K562 (cell line): ENCODE results near the gene CAMSAP2. TPM values are rescaled to one million over a fixed set of nuclear protein-coding genes. Genes with fewer than 3 reads are reported as not detected.
A peak's percentile ranks its signal among the peaks of the same experiment; 100 is the strongest.

Experiments
- ATAC-seq: fragments of 200-7000 bp; cut with Tn5 transposase; 3 replicates; pipeline ENCODE4 v1.9.1; 2020; ENCODE audit warnings: moderate library complexity
- BruUV-seq: library from RNA; stranded (reverse); fragments of 400-500 nt; replicated peaks from 2 replicates; lab custom pipeline; 2021; lab: Mats Ljungman, UMichigan
- CTCF ChIA-PET: fragments of 300-600 bp; formaldehyde crosslinking; extraction: SDS; loops from one replicate; lab custom pipeline; 2021; ENCODE audit warnings: low intra/inter-chr PET ratio; lab: Yijun Ruan, JAX
- POLR2A ChIA-PET: fragments of 300-600, 350-650 bp; sonication (Branson Sonifier 250); formaldehyde crosslinking; extraction: SDS; loops from one replicate; lab custom pipeline; 2021; ENCODE audit warnings: antibody characterized with exemption, inconsistent platforms; lab: Yijun Ruan, JAX
- DNase-seq, 4 experiments: peaks; one replicate each; pipeline versions ENCODE4 v3.0.0 to v3.0.0-alpha.2; 2011 to 2018; ENCODE audit warnings: low spot score in 3 of 4, mixed read lengths in 3 of 4; ENCODE audit errors: extremely low read depth in 1 of 4
- FAIRE-seq: peaks from 2 replicates; lab custom pipeline; 2011; peaks lifted over from hg19 to GRCh38; lab: Jason Lieb, UNC
- H2AFZ ChIP-seq: 2 replicates; pipeline ENCODE4 v1.6.0; 2011; ENCODE audit warnings: low read depth, low read length, control low read depth, inconsistent platforms
- H3K27ac ChIP-seq: fragments of 200-600 bp; 3 replicates; pipeline ENCODE4 v1.8.0; 2011; ENCODE audit warnings: low read depth, mild to moderate bottlenecking, control low read depth, inconsistent platforms, low read length, moderate library complexity, mixed read lengths; ENCODE audit errors: extremely low read depth
- H3K27me3 ChIP-seq, 2 experiments: fragments of 300-600 bp in 1 of 2; 2 replicates in 1 of 2; 3 replicates in 1 of 2; pipeline versions ENCODE4 v1.6.0 to v1.8.0; 2011; ENCODE audit warnings: inconsistent platforms in 2 of 2, low read length in 2 of 2, mild to moderate bottlenecking in 1 of 2, mixed read lengths in 1 of 2, moderate library complexity in 1 of 2; ENCODE audit not compliant: control insufficient read depth in 2 of 2, insufficient read depth in 2 of 2
- H3K36me3 ChIP-seq: fragments of 300-600 bp; 3 replicates; pipeline ENCODE4 v1.8.0; 2011; ENCODE audit warnings: mild to moderate bottlenecking, low read length, inconsistent platforms; ENCODE audit not compliant: control insufficient read depth, insufficient read depth
- H3K4me1 ChIP-seq, 2 experiments: fragments of 200-600 bp in 1 of 2; replicated peaks in 1 of 2; 2 replicates in 1 of 2; 3 replicates in 1 of 2; pipeline versions ENCODE4 v1.5.1 to v1.8.0; 2011; ENCODE audit warnings: inconsistent platforms in 2 of 2, low read length in 2 of 2, mild to moderate bottlenecking in 1 of 2, mixed read lengths in 1 of 2, moderate library complexity in 1 of 2; ENCODE audit not compliant: control insufficient read depth in 2 of 2, insufficient read depth in 2 of 2
- H3K4me2 ChIP-seq: 2 replicates; pipeline ENCODE4 v1.6.1; 2011; ENCODE audit warnings: low read length, control low read depth, inconsistent platforms, mixed read lengths; ENCODE audit not compliant: insufficient read depth
- H3K4me3 ChIP-seq: fragments of 200-600 bp; sonication (generic), shearing (Covaris generic); 2 replicates; pipeline ENCODE4 v1.5.1; 2016; ENCODE audit warnings: control low read depth, inconsistent platforms
- H3K79me2 ChIP-seq: fragments of 200-600 bp; 3 replicates; pipeline ENCODE4 v1.8.0; 2011; ENCODE audit warnings: low read length, inconsistent platforms; ENCODE audit not compliant: control insufficient read depth, insufficient read depth
- H3K9ac ChIP-seq, 2 experiments: 2 replicates each; pipeline versions ENCODE4 v1.6.0 to v1.6.1; 2011; ENCODE audit warnings: low read depth in 2 of 2, low read length in 2 of 2, control low read depth in 1 of 2, inconsistent platforms in 1 of 2, mild to moderate bottlenecking in 1 of 2, mixed read lengths in 1 of 2; ENCODE audit not compliant: insufficient read depth in 1 of 2
- H3K9me1 ChIP-seq: one replicate; pipeline ENCODE4 v1.6.0; 2011; ENCODE audit warnings: inconsistent platforms, mild to moderate bottlenecking, low read length, moderate library complexity; ENCODE audit not compliant: control insufficient read depth, insufficient read depth
- H3K9me3 ChIP-seq: replicated peaks from 2 replicates; pipeline ENCODE4 v1.5.1; 2011; ENCODE audit warnings: low read depth, low read length, inconsistent platforms; ENCODE audit not compliant: control insufficient read depth, insufficient read depth
- H4K20me1 ChIP-seq: replicated peaks from 2 replicates; pipeline ENCODE4 v1.6.1; 2011; ENCODE audit warnings: low read length, inconsistent platforms, mixed read lengths; ENCODE audit not compliant: control insufficient read depth, insufficient read depth
- NR2C2 ChIP-seq, 2 experiments: fragments of 200-800 bp in 1 of 2; sonication (Bioruptor generic) in 1 of 2; sonication (generic) in 1 of 2; formaldehyde crosslinking in 1 of 2; IDR thresholded peaks; 2 replicates each; pipeline versions ENCODE4 v1.6.1 to v1.8.0; 2016 to 2022; ENCODE audit warnings: mild to moderate bottlenecking in 1 of 2, missing compliant biosample characterization in 1 of 2, missing genetic modification characterization in 1 of 2, missing genetic modification reagents in 1 of 2
- NRF1 ChIP-seq, 2 experiments: fragments of 450-650 bp; IDR thresholded peaks in 1 of 2; conservative IDR thresholded peaks in 1 of 2; 2 replicates each; pipeline ENCODE4 v1.6.1; 2014; ENCODE audit warnings: mild to moderate bottlenecking in 2 of 2
- USF1 ChIP-seq: sonication (generic); formaldehyde crosslinking; IDR thresholded peaks from 2 replicates; pipeline ENCODE4 v1.9.0; 2022; ENCODE audit warnings: mild to moderate bottlenecking, missing genetic modification reagents
- ZBTB1 ChIP-seq: sonication (generic); formaldehyde crosslinking; IDR thresholded peaks from 2 replicates; pipeline ENCODE4 v1.8.1; 2023; ENCODE audit warnings: missing genetic modification reagents, low read depth, mild to moderate bottlenecking, borderline replicate concordance
- ZNF589 ChIP-seq: fragments of 200-800 bp; sonication (Bioruptor generic); IDR thresholded peaks from 2 replicates; pipeline ENCODE4 v1.6.1; 2016; ENCODE audit warnings: low read depth, missing genetic modification characterization, missing compliant biosample characterization
- WGBS: fragments of 100-300 bp; shearing (Covaris generic); methylation state at CpG from one replicate; pipeline ENCODE4 v1.1.6; 2016; ENCODE audit warnings: low coverage, mixed read lengths; ENCODE audit not compliant: insufficient coverage; ENCODE audit errors: missing lambda C conversion rate; 5-methylcytosine and 5-hydroxymethylcytosine counted together
- in situ Hi-C: fragments of 300-500 bp; cut with MboI; formaldehyde crosslinking; loops from 4 replicates; pipeline ENCODE4 v1.15.0; 2018; ENCODE audit warnings: inconsistent platforms, mixed read lengths
- intact Hi-C: fragments of 100-400 bp; cut with micrococcal nuclease; formaldehyde crosslinking; loops from 2 replicates; pipeline ENCODE4 v1.14.2; 2022
- polyA plus RNA-seq, 8 experiments: library from polyadenylated mRNA; depleted of rRNA in 4 of 8; stranded (reverse) in 5 of 8; unstranded in 3 of 8; fragments of >200 nt; fragmentation: Nextera tagmentation in 2 of 8; fragmentation: Illumina TruSeq in 1 of 8; extraction: Ambion mirVana in 2 of 8; extraction: Trizol in 1 of 8; gene quantifications; 2 replicates each; pipeline versions ENCODE4 v1.2.1 to v1.2.3, GENCODE V29; 2011 to 2014; ENCODE audit warnings: inconsistent platforms in 1 of 8, missing spikeins in 1 of 8
- total RNA-seq, 7 experiments: library from RNA; depleted of rRNA in 6 of 7; stranded (reverse); fragments of >200 nt in 6 of 7; fragmentation: Illumina TruSeq in 2 of 7; extraction: Trizol in 2 of 7; gene quantifications; 2 replicates each; pipeline versions ENCODE4 v1.2.1 to v1.2.3, GENCODE V29; 2011 to 2021; ENCODE audit warnings: low replicate concordance in 1 of 7

The CAMSAP2 gene
- total and polyA plus RNA-seq, 9 of the 15 experiments (the other 6 are each of a cell fraction or from before 2014, with no cell fraction given): 1.4 to 7.5 (median 2.7) TPM

- Histone ChIP-seq H3K9ac (no peak overlapping the region), H3K9me3 (no peaks in the 10 kb centered on the region), H3K79me2 (no peaks in the 10 kb centered on the region), H3K4me3 (no peak overlapping the region), H3K27ac (no peak overlapping the region), H3K27me3 (peaks cover 48 to 72% of the 10 kb centered on the region in 2 experiments), H4K20me1 (no peaks in the 10 kb centered on the region), H3K4me2 (no peak overlapping the region), H3K4me1 (peaks cover 0 to 5% of the 10 kb centered on the region in 2 experiments; a peak in 1 of 5 replicates), H2AFZ (no peak overlapping the region), H3K36me3 (no peaks in the 10 kb centered on the region), H3K9me1 (no peaks in the 10 kb centered on the region)
- intact Hi-C loops (no loop called here), in situ Hi-C loops (no loop called here)
- no peak for DNase-seq
- no peak for FAIRE-seq
- no TSS peak for BruUV-seq
- CTCF ChIA-PET: no interaction called here
- no peak for ATAC-seq
- under 1% methylated on average over 6 of the region's 6 CpGs for WGBS
- POLR2A ChIA-PET: interaction anchor here (1.0 kb wide), 1 partner anchor 9 kb away, joined by 4 read pairs; no protein-coding TSS in a partner anchor
- TF ChIP-seq ZBTB1 (CRISPR knock-in tag): no peak
- TF ChIP-seq NRF1 (conservative IDR thresholded peaks at IDR 0.05 in 1 of 2, IDR thresholded peaks at IDR 0.05 in 1 of 2): peak; percentile 21 to 25; a peak in 1 of 4 replicates
These were observed 169.6 kb downstream of the CAMSAP2 start for GRCh38 chr1:200908191-200908868.

GRCh38 chr1:200909071-200909470, 170.4 kb downstream of the CAMSAP2 start:
- DNase-seq (no peak), FAIRE-seq (no peak), ATAC-seq (no peak)
- Histone ChIP-seq H3K4me1 (peaks cover 0 to 5% of the 10 kb centered on the region in 2 experiments; a peak in 1 of 5 replicates), H3K27me3 (peaks cover 45 to 68% of the 10 kb centered on the region in 2 experiments), H3K4me2 (no peak overlapping the region), H3K9me1 (no peaks in the 10 kb centered on the region), H2AFZ (no peak overlapping the region), H4K20me1 (no peaks in the 10 kb centered on the region), H3K79me2 (no peaks in the 10 kb centered on the region)
- CTCF ChIA-PET: no interaction called here
- in situ Hi-C loops: no loop called here
- WGBS: 2% methylated on average over 5 of the region's 5 CpGs
- no TSS peak for BruUV-seq
- intact Hi-C loops: no loop called here
- TF ChIP-seq USF1: peak; percentile 35; the same call in 1 of the 2 replicates
- TF ChIP-seq ZNF589: no peak
- no peak for TF ChIP-seq NR2C2 (CRISPR knock-in tag; IDR thresholded peaks at IDR 0.05)
- TF ChIP-seq NR2C2 (tag; IDR thresholded peaks at IDR 0.05): no peak
- TF ChIP-seq, all 486 proteins: peak for 1
- Histone ChIP-seq H3K9me3 (no peaks in the 10 kb centered on the region), H3K27ac (no peak overlapping the region), H3K9ac (no peak overlapping the region), H3K36me3 (no peaks in the 10 kb centered on the region), H3K4me3 (no peak overlapping the region)
- POLR2A ChIA-PET: no interaction called here
